ENCODE data around the gene FLII.

DNA sequence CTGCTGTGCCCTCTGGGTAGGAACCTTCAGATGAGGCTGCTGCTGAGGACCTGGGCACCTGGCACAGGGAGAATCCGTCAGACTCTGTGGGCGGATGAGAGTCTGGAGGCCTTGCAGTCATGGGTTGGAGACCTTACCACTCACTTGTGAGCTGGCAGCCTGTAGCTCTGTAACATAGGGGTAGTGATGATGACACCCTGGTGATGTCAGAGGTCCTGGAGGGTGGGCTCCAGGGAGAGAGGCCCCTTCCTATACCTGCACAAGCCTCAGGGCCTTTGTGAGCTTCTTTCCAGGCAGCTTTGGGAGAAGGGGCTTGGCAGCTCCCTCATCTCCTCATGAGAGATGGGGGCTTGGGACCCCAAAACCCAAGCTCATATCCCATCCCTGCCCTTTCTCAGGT is 3.6 kb upstream of the FLII start:
- TF ChIP-seq, protein P1, sequence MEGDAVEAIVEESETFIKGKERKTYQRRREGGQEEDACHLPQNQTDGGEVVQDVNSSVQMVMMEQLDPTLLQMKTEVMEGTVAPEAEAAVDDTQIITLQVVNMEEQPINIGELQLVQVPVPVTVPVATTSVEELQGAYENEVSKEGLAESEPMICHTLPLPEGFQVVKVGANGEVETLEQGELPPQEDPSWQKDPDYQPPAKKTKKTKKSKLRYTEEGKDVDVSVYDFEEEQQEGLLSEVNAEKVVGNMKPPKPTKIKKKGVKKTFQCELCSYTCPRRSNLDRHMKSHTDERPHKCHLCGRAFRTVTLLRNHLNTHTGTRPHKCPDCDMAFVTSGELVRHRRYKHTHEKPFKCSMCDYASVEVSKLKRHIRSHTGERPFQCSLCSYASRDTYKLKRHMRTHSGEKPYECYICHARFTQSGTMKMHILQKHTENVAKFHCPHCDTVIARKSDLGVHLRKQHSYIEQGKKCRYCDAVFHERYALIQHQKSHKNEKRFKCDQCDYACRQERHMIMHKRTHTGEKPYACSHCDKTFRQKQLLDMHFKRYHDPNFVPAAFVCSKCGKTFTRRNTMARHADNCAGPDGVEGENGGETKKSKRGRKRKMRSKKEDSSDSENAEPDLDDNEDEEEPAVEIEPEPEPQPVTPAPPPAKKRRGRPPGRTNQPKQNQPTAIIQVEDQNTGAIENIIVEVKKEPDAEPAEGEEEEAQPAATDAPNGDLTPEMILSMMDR (IDR thresholded peaks at IDR 0.05; ENCODE audit: low read depth, low read length): no peak
- TF ChIP-seq, protein P2, sequence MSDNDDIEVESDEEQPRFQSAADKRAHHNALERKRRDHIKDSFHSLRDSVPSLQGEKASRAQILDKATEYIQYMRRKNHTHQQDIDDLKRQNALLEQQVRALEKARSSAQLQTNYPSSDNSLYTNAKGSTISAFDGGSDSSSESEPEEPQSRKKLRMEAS (IDR thresholded peaks at IDR 0.05; ENCODE audit: low read depth, low read length): no peak
- TF ChIP-seq POLR2A (IDR thresholded peaks at IDR 0.05; ENCODE audit: extremely low read depth, insufficient read length) (no peak), MYC (IDR thresholded peaks at IDR 0.05; ENCODE audit: low read depth, low read length) (no peak)

Data from NB4 (cell line).